Left hindlimb (tissue), 1 donor: Measurements from ENCODE around the gene CAMTA1.
A peak's percentile ranks its signal among the peaks of the same experiment; 100 is the strongest.

Experiments used
- DNase-seq: peaks from one replicate; pipeline ENCODE4 v3.0.0-alpha.2; 2018

CAMTA1 gene

GRCh38 chr1:6941786-6942185, 156.5 kb downstream of the CAMTA1 start:
- DNase-seq, result no peak

- no peak for DNase-seq
These were observed 157.7 kb downstream of the CAMTA1 start for GRCh38 chr1:6942990-6943389.

GRCh38 chr1:6944434-6944833, 159.2 kb downstream of the CAMTA1 start:
- DNase-seq, result no peak

- no peak for DNase-seq
These were observed 162.7 kb downstream of the CAMTA1 start for GRCh38 chr1:6947952-6948351.

- DNase-seq, result no peak
These were observed 163.2 kb downstream of the CAMTA1 start for GRCh38 chr1:6948416-6948815.

GRCh38 chr1:6948861-6949260, 163.6 kb downstream of the CAMTA1 start:
- DNase-seq, result no peak

- DNase-seq, result no peak
These were observed 164.9 kb downstream of the CAMTA1 start for GRCh38 chr1:6950001-6950765.

GRCh38 chr1:6951536-6951935, 166.3 kb downstream of the CAMTA1 start:
- DNase-seq, result no peak

GRCh38 chr1:6953216-6953615, 168.0 kb downstream of the CAMTA1 start:
- DNase-seq, result no peak

- DNase-seq, result no peak
These were observed 168.7 kb downstream of the CAMTA1 start for GRCh38 chr1:6953907-6954364.

GRCh38 chr1:6954591-6954990, 169.3 kb downstream of the CAMTA1 start:
- no peak for DNase-seq

- no peak for DNase-seq
These were observed 170.3 kb downstream of the CAMTA1 start for GRCh38 chr1:6955357-6956094.

GRCh38 chr1:6956488-6957159, 171.4 kb downstream of the CAMTA1 start:
- no peak for DNase-seq

GRCh38 chr1:6957341-6957740, 172.1 kb downstream of the CAMTA1 start:
- DNase-seq, result no peak

- no peak for DNase-seq
These were observed 173.3 kb downstream of the CAMTA1 start for GRCh38 chr1:6958407-6959030.

GRCh38 chr1:6959491-6959890, 174.2 kb downstream of the CAMTA1 start:
- DNase-seq, result no peak

GRCh38 chr1:6960291-6960811, 175.1 kb downstream of the CAMTA1 start:
- peak; percentile 85 for DNase-seq

GRCh38 chr1:6960860-6961259, 175.6 kb downstream of the CAMTA1 start:
- DNase-seq, result no peak

- DNase-seq, result no peak
These were observed 176.0 kb downstream of the CAMTA1 start for GRCh38 chr1:6961289-6961688.

- DNase-seq, result no peak
These were observed 176.7 kb downstream of the CAMTA1 start for GRCh38 chr1:6961905-6962477.

GRCh38 chr1:6962478-6962995, 177.3 kb downstream of the CAMTA1 start:
- DNase-seq, result peak; percentile 64
